ENCODE results near the gene SLC9A7. TPM values are rescaled to one million over a fixed set of nuclear protein-coding genes. Genes with fewer than 3 reads are reported as not detected.

The SLC9A7 gene
- total RNA-seq (10 to 100 TPM in 2 of 6 donors, 1 to 10 TPM in 4; 5.9 to 16.0 (median 7.4) TPM), polyA plus RNA-seq (1 to 10 TPM; 2.2 to 2.9 TPM)

DNA sequence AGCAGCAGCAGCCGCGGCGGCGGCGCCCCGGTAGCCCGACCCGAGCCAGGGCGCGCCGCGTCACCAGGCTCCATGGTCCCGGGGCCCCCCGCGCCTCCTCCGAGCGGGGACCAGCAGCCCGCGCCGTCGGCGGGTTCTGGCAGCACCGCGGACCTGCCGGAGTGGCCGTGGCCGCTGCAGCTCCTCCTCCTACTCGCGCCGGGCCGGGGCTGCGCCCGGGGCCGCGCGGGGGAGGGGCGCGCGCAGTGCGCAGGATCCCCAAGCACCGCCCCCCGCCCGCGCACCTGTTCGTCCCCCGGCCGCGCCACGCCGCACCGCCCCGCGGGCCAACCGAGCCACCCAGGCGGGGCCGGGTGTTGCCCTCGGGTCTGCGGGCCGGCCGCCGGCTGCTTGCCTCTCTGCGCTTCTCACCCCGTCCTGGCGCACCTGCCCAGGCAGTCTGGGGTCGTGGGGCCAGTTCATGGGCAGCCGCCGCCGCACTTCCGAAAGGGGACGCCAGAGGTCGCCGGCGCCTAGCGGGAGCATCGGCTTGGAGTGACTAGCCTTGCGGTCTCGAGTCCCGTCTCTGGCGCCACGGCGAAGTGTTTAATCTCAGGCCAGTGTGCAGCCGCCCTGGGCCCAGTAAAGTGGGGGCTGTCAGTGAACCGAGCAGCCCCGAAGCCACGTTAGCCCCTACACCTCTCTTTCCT lies at the start of gene SLC9A7:
Gene SLC9A7 (minus strand): TSS at position 163 of the 689 bp plus-strand sequence. CDS start 89 bp downstream, at position 74.
- Histone ChIP-seq H3K27ac (peak within 1 kb of the TSS in 3 of 4 donors; percentile 52 to 71 (median 62)), H3K4me1 (no peaks in the 10 kb centered on the region), H3K27me3 (peaks cover 0 to 3% (median 0%) of the 10 kb centered on the region in 4 donors), H3K9me3 (no peaks in the 10 kb centered on the region), H3K4me3 (peak within 1 kb of the TSS; percentile 23 to 60 (median 47)), H3K36me3 (no peaks in the 10 kb centered on the region)
- intact Hi-C loops (cut with DNase I): no loop called here
- DNase-seq (peak; percentile 65 to 91 (median 83)), ATAC-seq (peak; percentile 89 to 93 (median 90)), FAIRE-seq (no peak)
- TF ChIP-seq, protein P1, sequence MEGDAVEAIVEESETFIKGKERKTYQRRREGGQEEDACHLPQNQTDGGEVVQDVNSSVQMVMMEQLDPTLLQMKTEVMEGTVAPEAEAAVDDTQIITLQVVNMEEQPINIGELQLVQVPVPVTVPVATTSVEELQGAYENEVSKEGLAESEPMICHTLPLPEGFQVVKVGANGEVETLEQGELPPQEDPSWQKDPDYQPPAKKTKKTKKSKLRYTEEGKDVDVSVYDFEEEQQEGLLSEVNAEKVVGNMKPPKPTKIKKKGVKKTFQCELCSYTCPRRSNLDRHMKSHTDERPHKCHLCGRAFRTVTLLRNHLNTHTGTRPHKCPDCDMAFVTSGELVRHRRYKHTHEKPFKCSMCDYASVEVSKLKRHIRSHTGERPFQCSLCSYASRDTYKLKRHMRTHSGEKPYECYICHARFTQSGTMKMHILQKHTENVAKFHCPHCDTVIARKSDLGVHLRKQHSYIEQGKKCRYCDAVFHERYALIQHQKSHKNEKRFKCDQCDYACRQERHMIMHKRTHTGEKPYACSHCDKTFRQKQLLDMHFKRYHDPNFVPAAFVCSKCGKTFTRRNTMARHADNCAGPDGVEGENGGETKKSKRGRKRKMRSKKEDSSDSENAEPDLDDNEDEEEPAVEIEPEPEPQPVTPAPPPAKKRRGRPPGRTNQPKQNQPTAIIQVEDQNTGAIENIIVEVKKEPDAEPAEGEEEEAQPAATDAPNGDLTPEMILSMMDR (IDR thresholded peaks at IDR 0.05): peak; percentile 68 to 77 (median 70)
- 0 to 8% methylated on average over 58 to 85 of the region's 85 CpGs for WGBS, 2 donors

DNA sequence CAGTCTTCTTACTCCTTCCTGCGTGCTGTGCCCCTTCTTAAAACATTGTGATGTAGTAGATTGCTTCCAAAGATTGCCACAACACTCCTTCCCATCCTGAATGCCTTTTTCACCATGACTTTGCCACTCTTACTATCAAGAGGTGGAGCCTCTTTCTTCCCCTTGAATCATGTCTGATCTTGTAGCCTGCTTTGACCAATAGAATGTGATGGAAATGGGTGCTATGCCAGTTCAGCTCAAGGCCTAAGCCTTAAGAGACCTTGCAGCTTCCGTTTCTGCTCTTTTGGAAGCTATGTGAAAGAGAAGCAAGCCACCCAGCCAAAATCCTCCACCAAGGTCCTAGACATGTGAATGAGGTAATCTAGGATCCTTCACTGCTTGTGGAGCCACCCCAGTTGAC lies 46.4 kb upstream of the SLC9A7 start:
- Histone ChIP-seq H3K4me1 (no peaks in the 10 kb centered on the region), H3K36me3 (no peaks in the 10 kb centered on the region), H3K27ac (no peak overlapping the region), H3K9me3 (no peaks in the 10 kb centered on the region), H3K4me3 (no peak overlapping the region), H3K27me3 (peaks cover 0 to 4% (median 0%) of the 10 kb centered on the region in 4 donors)
- WGBS, 2 donors: 52 to 68% methylated on average over 2 of the region's 2 CpGs
- TF ChIP-seq, protein P1 (IDR thresholded peaks at IDR 0.05): no peak
- FAIRE-seq (no peak), ATAC-seq (no peak), DNase-seq (no peak)
- intact Hi-C loops (cut with DNase I): no loop called here

DNA sequence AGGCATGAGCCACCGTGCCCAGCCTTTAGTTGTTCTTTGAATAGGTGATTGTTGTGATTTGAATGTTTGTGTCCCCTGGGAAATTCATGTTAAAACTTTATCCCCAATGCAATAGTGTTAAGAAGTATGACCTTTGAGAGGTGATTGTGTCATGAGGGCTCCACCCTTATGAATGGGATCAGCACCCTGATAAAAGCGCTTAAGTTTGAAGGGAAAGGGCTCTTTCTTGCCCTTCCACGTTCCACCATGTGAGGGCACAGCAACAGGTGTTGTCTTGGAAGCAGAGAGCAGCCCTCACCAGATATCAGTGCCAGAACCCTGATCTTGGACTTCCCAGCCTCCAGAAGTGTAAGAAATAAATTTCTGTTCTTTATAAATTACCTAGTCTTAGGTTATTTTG lies 44.2 kb upstream of the SLC9A7 start:
- TF ChIP-seq, protein P1 (IDR thresholded peaks at IDR 0.05): no peak
- WGBS, 2 donors: 43 to 46% methylated on average over 3 of the region's 3 CpGs

DNA sequence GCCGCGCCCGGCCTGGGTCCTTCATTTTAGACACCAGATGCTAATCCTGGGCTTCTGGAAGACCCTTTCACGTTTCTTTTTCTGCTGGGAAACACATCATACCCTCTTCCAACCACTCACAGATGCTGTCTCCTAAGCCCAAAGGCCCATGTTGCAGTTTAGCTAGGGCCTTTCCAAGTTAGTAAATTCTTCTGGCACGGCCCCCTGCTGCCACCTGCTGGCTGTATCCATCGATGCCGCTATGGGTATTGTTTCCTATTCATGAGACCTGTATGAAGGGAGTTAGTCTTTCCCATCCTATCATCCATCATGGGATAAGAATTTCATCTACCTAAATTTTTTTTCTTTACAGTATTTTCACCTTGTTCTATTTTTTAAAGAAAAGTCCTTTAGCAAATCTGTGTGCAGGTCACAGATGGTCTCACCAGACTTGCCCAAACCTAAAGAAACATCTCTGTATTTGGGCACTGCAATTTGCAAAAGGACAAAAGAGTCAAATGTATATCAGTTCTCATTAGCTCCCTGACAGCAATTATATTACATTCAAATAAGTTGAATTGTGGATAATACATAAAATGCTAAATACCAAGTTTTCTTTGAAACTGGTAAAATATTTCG lies 37.8 kb upstream of the SLC9A7 start:
- no peak for FAIRE-seq

More for the DNA sequence above, 44.2 kb upstream of the SLC9A7 start:
- ATAC-seq (no peak), FAIRE-seq (no peak), DNase-seq (no peak)
- Histone ChIP-seq H3K27me3 (peaks cover 0 to 5% (median 2%) of the 10 kb centered on the region in 4 donors), H3K9me3 (no peaks in the 10 kb centered on the region), H3K4me1 (no peaks in the 10 kb centered on the region), H3K36me3 (no peaks in the 10 kb centered on the region), H3K27ac (no peak overlapping the region), H3K4me3 (no peak overlapping the region)
- intact Hi-C loops (cut with DNase I): no loop called here

More for the DNA sequence above, 37.8 kb upstream of the SLC9A7 start:
- Histone ChIP-seq H3K9me3 (no peaks in the 10 kb centered on the region), H3K27ac (no peak overlapping the region), H3K36me3 (no peaks in the 10 kb centered on the region), H3K4me3 (no peak overlapping the region), H3K4me1 (peaks cover 0 to 4% (median 0%) of the 10 kb centered on the region in 3 donors), H3K27me3 (peaks cover 0 to 6% (median 0%) of the 10 kb centered on the region in 4 donors)
- intact Hi-C loops (cut with DNase I): loop anchor here in 1 of 3 donors (10.0 kb wide), 1 partner anchor 62 kb away; no protein-coding TSS in a partner anchor
- ATAC-seq (peak; percentile 67 to 90 (median 86)), DNase-seq (peak; percentile 52 to 88 (median 76))
- TF ChIP-seq, protein P1 (IDR thresholded peaks at IDR 0.05): peak; percentile 60 to 75 (median 67)
- 45 to 46% methylated on average over 8 of the region's 8 CpGs for whole genome bisulfite sequencing, 2 donors

Measured in pancreas (tissue), 10 donors.